Measurements from ENCODE around the gene LHPP.

GRCh38 chr10:124642088-124642710, 180.6 kb downstream of the LHPP start:
- no peak for TF ChIP-seq CTCF (IDR thresholded peaks at IDR 0.05)
- TF ChIP-seq POLR2A (IDR thresholded peaks at IDR 0.05) = no peak
- no peak for TF ChIP-seq EP300 (IDR thresholded peaks at IDR 0.05)
- no peak for TF ChIP-seq POLR2AphosphoS5 (IDR thresholded peaks at IDR 0.05)
